Measurements from ENCODE around the gene NXPH4.

DNA sequence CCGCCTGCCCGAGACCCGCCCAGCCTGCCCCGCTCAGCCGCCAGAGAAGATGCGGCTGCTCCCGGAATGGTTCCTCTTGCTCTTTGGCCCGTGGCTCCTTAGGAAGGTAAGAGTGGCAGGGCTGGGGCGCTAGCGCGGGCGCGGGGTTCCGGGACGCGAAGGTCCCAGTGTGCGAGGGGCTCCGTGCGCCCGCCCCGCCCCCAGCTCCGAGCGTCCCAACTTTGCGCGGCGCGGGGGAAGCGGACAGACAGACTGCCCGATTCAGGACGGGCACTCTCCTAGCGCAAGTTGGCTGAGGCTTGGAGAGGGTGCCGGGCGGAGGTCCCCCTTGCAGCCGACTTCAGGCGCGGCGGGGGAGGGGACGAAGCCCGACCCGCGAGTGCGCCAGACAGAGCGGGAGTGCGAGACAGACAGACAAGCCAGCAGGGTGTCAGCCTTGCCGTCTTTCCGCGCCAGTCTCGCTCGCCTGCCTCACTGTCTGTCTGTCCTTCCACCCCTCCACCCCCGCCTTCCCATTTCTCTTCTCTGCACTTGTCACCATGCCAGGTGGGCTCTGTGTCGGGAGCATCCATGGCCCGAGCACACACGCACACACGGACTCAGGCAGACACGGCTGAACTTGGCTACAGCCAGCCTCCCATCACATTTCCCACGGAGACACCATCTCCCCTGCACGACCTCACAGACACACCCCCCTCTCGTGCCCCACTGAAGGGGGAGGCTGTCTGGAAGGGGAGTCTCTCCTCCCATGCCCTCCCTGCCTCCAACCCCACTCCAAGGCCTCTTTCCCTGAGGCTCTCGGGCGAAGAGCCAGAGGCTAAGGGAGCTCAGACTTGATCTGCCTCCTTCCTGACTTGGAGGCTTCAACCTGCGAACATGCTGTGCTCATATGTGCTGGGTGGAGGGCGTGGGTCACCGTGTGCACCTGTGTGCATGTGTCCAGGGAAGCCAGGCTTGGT, 606 bp downstream of the NXPH4 start:
- no peak for TF ChIP-seq CTCF (IDR thresholded peaks at IDR 0.05)
- no peak for TF ChIP-seq EZH2 (IDR thresholded peaks at IDR 0.05; ENCODE audit: borderline replicate concordance, insufficient read depth, low read depth, low read length, poor library complexity, severe bottlenecking)

Data from B cell (primary cell).